HEK293T (cell line): ENCODE results near the gene PRPF40A.
"Not testable (repeated sequence)": the region's sequence is repeated elsewhere in the genome, so short reads cannot be mapped to it uniquely, and the experiment has no call there.

Experiments used
- CTCF ChIA-PET: fragments of 350-600 bp; formaldehyde crosslinking; extraction: SDS; loops from one replicate; lab custom pipeline; 2021; ENCODE audit warnings: antibody characterized with exemption, inconsistent platforms; lab: Yijun Ruan, JAX
- POLR2A ChIA-PET: fragments of 350-600 bp; formaldehyde crosslinking; extraction: SDS; loops from one replicate; lab custom pipeline; 2020; ENCODE audit warnings: antibody characterized with exemption, inconsistent platforms; lab: Yijun Ruan, JAX
- DNase-seq: peaks from one replicate; pipeline ENCODE4 v3.0.0; 2012; ENCODE audit warnings: mixed read lengths; ENCODE audit errors: extremely low spot score
- ARNT ChIP-seq: fragments of 450-650 bp; IDR thresholded peaks from 2 replicates; pipeline ENCODE4 v1.6.1; 2017; ENCODE audit warnings: mild to moderate bottlenecking
- BHLHE40 ChIP-seq: fragments of 450-650 bp; IDR thresholded peaks from 2 replicates; pipeline ENCODE4 v1.6.1; 2016; ENCODE audit warnings: mild to moderate bottlenecking, moderate library complexity, borderline replicate concordance
- CTBP1 ChIP-seq: fragments of 450-650 bp; IDR thresholded peaks from 2 replicates; pipeline ENCODE4 v1.6.1; 2016; ENCODE audit warnings: borderline replicate concordance
- ELF4 ChIP-seq: fragments of 450-650 bp; IDR thresholded peaks from 2 replicates; pipeline ENCODE4 v1.6.1; 2017; ENCODE audit warnings: antibody characterized with exemption
- FOXA1 ChIP-seq: fragments of 450-650 bp; IDR thresholded peaks from 2 replicates; pipeline ENCODE4 v1.6.1; 2016; ENCODE audit warnings: mild to moderate bottlenecking
- FOXK2 ChIP-seq: fragments of 450-650 bp; IDR thresholded peaks from 2 replicates; pipeline ENCODE4 v1.6.1; 2016; ENCODE audit warnings: mild to moderate bottlenecking
- FOXM1 ChIP-seq: fragments of 450-650 bp; IDR thresholded peaks from 2 replicates; pipeline ENCODE4 v1.6.1; 2017; ENCODE audit warnings: mild to moderate bottlenecking, borderline replicate concordance
- HDGF ChIP-seq: fragments of 450-650 bp; IDR thresholded peaks from 2 replicates; pipeline ENCODE4 v1.6.1; 2017; ENCODE audit warnings: antibody characterized with exemption, borderline replicate concordance
- L3MBTL2 ChIP-seq: fragments of 450-650 bp; conservative IDR thresholded peaks from 2 replicates; pipeline ENCODE4 v1.6.1; 2016; ENCODE audit warnings: mild to moderate bottlenecking
- LEF1 ChIP-seq: fragments of 450-650 bp; IDR thresholded peaks from 2 replicates; pipeline ENCODE4 v1.6.1; 2017; ENCODE audit warnings: mild to moderate bottlenecking, borderline replicate concordance
- NFRKB ChIP-seq: fragments of 450-650 bp; IDR thresholded peaks from 2 replicates; pipeline ENCODE4 v1.6.1; 2016; ENCODE audit warnings: mild to moderate bottlenecking, moderate library complexity
- PKNOX1 ChIP-seq: fragments of 450-650 bp; IDR thresholded peaks from 2 replicates; pipeline ENCODE4 v1.6.1; 2016
- SP1 ChIP-seq: fragments of 450-650 bp; IDR thresholded peaks from 2 replicates; pipeline ENCODE4 v1.6.1; 2017
- SUZ12 ChIP-seq: fragments of 450-650 bp; IDR thresholded peaks from 2 replicates; pipeline ENCODE4 v1.6.1; 2016; ENCODE audit warnings: mild to moderate bottlenecking
- TARDBP ChIP-seq: fragments of 450-650 bp; IDR thresholded peaks from 2 replicates; pipeline ENCODE4 v1.6.1; 2016
- ZNF384 ChIP-seq: fragments of 450-650 bp; IDR thresholded peaks from 2 replicates; pipeline ENCODE4 v1.6.1; 2016

The PRPF40A gene

GRCh38 chr2:152730591-152731333 is 13.5 kb upstream of the PRPF40A start:
- ChIA-PET CTCF (no interaction called here), POLR2A (no interaction called here)
- TF ChIP-seq SP1 (no peak), SUZ12 (no peak), HDGF (no peak), NFRKB (no peak), TARDBP (no peak), ELF4 (no peak), PKNOX1 (no peak), FOXK2 (no peak), ARNT (no peak), ZNF384 (no peak), FOXM1 (no peak)
- no peak for DNase-seq

DNA sequence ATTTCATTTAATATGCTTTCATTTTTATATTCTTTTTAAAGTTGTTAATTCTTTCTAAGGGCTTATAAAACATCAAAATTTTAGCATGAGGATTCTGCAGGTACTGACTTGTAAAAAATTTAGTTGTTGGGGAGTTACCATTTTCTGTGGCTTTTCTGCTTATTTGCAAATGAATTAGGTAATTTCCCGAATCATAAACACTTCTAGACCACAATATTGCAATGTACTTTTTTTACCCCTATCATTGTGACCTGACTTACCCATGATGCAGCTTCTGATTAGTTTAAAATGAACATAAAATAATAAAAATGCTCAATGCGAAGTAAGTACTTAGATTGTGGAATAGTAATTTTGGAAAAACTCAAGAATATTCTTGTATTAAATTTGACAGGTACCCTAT is 12.6 kb upstream of the PRPF40A start:
- TF ChIP-seq HDGF (no peak), ELF4 (no peak), FOXK2 (no peak), FOXA1 (no peak), SP1 (no peak), CTBP1 (no peak), FOXM1 (no peak), L3MBTL2 (no peak), NFRKB (no peak), ZNF384 (no peak), ARNT (no peak), BHLHE40 (no peak), SUZ12 (no peak), LEF1 (no peak), TARDBP (no peak), PKNOX1 (no peak)

GRCh38 chr2:152723918-152724317 is 6.7 kb upstream of the PRPF40A start:
- ChIA-PET POLR2A (no interaction called here), CTCF (no interaction called here)
- TF ChIP-seq LEF1: no peak
- TF ChIP-seq CTBP1: no peak
- TF ChIP-seq ELF4: no peak
- no peak for TF ChIP-seq BHLHE40
- TF ChIP-seq L3MBTL2: no peak
- no peak for TF ChIP-seq PKNOX1
- no peak for TF ChIP-seq TARDBP
- TF ChIP-seq HDGF: no peak
- DNase-seq: no peak

More for the DNA sequence above, 12.6 kb upstream of the PRPF40A start:
- CTCF ChIA-PET: no interaction called here
- no peak for DNase-seq
- POLR2A ChIA-PET: no interaction called here

GRCh38 chr2:152722639-152723038 is 5.4 kb upstream of the PRPF40A start:
- POLR2A ChIA-PET, CTCF ChIA-PET, DNase-seq: not testable (repeated sequence)

DNA sequence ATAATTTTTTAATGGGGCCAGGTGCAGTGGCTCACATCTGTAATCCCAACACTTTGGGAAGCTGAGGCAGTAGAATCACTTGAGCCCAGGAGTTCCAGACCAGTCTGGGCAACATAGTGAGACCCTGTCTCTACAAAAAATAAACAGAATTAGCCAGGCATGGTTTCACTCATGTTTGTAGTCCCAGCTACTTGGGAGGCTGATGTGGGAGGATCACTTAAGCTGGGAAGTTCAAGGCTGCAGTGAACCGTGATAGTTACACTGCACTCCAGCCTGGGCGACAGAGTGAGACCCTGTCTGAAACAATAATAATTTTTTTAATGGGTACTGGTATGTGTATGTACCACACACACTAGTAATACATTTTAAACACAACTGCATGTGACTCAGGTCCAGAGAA is 3.5 kb upstream of the PRPF40A start:
- DNase-seq: no peak
- TF ChIP-seq CTBP1: no peak
- no peak for TF ChIP-seq BHLHE40
- TF ChIP-seq FOXK2: no peak
- TF ChIP-seq L3MBTL2: no peak
- TF ChIP-seq HDGF: no peak
- TF ChIP-seq ELF4: no peak
- TF ChIP-seq ZNF384: no peak
- no peak for TF ChIP-seq NFRKB
- TF ChIP-seq SP1: no peak
- no peak for TF ChIP-seq LEF1
- no peak for TF ChIP-seq PKNOX1
- no peak for TF ChIP-seq ARNT
- no peak for TF ChIP-seq FOXM1
- TF ChIP-seq TARDBP: no peak
- no peak for TF ChIP-seq FOXA1
- TF ChIP-seq SUZ12: no peak
- POLR2A ChIA-PET: no interaction called here
- CTCF ChIA-PET: interaction anchor here (0.9 kb wide), 1 partner anchor 20 kb away, joined by 4 read pairs; no protein-coding TSS in a partner anchor
